GM15510 (cell line): Measurements from ENCODE around the gene ACAP3.

ENCODE experiments used
- POLR2A ChIP-seq: IDR thresholded peaks from 3 replicates; pipeline ENCODE4 v1.6.1; 2011; ENCODE audit warnings: borderline replicate concordance; ENCODE audit not compliant: insufficient read length; ENCODE audit errors: extremely low read depth

ACAP3 gene

DNA sequence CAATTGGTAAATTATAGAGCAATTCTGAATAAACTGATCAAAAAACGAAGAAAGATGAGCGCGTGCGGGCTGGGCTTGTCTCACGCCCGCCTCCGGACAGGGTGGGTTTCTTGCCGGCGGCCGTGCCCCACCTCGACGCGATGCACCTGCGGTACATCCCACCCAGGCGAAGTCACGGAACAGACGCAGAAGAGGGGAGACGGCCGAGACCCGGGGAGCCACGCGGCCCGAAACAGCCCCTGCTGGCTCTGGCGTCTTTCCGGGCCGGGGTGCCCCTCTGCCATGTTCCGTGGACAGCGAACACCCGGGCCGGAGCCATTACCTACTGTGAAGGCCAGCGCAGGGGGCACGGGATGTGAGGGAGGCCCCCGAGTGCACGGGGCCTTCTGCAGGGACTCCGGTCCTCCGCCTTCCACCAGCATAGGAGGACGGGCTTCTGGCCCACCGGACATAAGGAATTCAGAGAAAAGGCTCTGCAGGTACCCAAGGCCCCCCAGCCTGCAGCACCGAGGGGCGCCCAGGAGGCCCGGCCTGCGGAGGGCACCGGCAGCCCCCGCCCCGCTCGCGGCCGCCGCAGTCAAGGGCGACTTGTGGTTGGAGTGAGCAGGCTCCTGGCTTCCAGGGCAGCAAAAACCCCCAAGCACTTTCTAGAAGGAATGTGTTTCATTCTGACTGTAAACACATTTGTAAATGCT lies 53.6 kb downstream of the ACAP3 start:
- TF ChIP-seq POLR2A = no peak

DNA sequence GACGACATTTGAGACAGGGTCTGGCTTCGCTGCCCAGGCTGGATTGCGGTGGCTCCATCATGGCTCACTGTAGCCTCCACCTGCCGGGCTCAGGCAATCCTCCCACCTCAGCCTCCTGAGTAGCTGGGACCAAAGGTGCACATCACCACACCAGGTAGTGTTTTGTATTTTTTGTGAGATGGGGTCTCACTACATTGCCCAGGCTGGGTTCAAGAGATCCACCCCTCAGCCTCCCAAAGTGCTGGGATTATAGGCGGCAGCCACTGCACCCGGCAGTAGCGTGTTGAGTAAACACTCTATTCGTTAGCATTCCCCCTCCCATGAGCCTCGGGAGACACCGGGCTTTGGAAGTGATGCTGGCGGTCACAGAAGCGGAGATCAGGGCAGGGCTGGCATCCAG lies 54.4 kb downstream of the ACAP3 start:
- TF ChIP-seq POLR2A = no peak

DNA sequence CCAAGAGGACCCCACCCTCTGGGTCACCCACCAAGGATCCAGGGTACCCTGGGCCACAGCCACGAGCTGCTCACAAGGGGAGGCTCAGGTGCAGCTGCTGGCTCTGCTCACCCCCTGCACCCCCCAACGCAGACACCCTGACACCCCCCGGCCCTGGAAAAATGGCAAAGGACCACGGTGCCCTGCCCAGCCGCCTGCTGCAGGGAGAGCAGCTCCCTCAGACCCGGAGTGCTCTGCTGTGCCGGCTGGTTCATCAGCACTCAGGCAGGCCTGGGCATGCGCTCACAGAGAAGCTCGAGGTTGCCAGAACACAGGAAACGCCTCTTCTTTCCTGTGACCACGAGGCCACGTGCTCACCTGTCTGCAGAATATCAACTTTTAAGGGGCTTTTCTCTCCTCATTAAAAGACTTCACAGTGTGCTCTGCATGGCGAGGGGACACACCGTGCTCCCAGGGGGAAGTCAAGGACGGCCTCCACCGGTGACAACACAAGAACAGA lies 56.9 kb downstream of the ACAP3 start:
- TF ChIP-seq POLR2A = peak; percentile 56

DNA sequence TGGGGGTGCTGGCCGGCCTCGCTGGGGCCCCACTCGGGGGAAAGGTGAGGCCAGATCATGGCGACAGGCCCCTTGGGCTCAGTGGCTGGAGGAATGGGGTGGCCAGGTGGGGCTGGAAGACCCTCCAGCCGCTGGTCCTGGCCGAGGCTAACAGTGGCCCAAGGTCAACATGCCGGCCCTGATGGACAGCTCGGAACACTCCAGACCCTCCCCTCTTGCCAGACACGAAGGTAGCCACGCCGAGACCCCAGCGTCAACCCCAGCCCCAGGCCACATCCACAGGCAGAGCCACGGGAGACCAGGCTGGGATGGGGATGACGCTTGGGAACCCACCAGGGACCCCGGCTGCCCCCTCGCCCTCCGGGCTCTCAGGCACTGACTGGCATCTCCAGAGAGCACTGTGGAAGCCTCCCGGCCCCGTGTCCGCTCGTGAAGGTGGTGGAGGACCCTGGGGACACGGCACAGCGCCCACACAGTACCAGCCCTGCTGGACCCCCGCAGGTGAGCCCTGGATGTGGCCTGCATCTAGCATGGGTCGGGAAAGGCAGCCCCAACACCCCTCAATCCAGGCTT lies 60.3 kb downstream of the ACAP3 start:
- no peak for TF ChIP-seq POLR2A

DNA sequence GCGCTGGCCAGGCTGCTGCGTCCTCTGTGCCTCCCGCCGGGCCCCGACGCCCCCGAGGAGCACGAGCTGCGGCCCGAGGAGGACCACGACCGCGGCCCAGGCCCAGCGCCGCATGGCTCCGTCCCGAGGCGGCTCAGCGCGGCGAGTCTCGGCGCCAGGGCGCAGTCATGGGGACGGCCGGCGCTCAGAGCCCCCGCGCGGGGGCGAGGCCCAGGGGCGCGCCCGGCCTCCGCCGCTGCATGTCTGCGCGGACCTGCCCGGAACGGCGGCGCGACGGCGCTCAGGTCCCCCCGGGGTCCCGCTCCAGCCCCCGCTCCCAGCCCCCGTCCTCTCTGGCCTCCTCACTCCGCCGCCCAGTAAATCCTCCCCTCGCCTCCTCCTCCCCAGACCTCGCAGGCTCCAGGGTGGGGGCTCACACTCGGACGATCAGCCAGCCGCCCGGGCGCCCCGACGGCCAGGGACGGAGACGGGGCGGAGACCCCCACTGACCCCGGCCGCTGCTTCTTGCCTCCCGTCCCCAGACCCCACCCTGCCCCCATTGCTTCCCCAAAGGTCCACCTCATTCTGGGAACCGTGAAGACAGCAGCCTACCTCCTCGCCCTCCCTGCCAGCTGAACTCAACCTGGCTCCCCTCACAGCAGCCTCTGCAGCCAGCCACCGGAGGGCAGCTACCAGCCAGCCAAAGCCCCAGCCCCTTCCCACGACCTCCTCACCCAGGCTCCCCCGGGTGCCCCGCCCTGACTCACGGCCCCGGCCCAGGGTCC lies 61.0 kb downstream of the ACAP3 start, which contains the start of gene C1QTNF12:
Gene C1QTNF12, minus strand, starts transcription at position 146 of the 764 bp plus-strand sequence. Its CDS starts 32 bp downstream, at position 114.
- TF ChIP-seq POLR2A = no peak

DNA sequence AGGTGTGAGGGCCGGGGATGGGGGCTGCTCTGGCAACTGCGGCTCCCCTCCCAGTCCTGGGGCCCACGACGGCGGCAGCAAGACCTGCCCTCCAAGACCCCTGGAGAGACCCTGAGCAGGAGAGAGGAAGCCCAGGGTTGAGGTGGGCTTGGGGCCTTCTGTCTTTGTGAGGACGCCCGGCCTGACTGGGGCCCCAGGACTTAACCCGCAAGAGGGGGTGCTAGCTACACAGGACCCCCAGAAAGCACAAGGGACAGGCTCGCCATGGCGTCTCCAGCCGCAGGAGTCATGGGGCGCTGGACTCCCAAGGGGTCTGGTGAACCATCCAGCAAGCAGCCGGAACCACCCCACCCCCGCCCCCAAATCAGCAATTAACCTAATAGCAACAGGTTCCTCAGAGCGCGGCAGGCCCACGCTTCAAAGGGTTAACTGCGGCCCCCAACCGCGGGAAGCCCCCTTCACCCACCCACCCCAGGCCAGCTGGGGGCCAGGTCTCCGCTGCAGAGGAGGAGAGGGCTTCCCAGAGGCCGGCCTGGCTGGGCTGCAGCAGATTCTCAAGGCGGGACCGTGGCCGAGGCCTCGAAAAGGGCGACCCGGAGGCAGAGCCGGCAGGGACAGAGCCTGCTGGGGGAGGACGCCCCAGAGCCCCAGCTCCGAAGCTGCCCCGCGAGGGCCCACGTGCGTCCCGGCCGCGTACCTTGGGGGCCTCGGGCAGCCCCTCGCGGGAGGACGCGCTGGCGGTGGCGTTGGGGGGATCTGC lies 61.7 kb downstream of the ACAP3 start:
- TF ChIP-seq POLR2A = no peak

DNA sequence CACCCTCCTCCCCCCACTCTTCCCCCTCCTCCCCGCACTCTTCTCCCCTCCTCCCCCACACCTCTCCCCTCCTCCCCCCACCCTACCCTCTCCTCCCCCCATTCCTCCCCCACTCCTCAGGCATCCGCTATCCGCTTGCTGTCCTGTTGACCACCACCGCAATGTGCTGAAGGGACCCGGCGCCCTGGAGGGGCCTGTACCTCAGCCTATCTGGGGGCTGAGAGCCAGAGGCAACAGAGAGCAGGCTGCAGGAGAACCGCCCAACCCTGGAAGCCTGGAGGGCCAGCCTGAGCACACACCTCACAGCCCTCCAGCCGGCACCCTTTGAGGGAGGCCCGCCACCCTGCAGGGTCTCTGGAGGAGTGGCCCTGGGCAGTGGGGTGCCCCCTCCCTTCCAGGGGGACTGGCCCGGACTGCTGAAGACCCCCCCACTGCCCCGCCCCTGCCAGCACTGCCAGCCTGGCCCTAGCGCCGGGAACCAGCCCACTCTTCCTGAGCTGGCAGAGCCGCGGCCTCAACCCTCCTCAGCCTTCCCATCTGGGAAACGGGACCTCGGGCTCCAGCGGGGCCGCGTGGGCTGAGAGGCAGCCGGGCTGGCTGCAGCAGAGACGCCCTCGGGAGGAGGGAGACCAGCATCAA lies 62.4 kb downstream of the ACAP3 start:
- no peak for TF ChIP-seq POLR2A

DNA sequence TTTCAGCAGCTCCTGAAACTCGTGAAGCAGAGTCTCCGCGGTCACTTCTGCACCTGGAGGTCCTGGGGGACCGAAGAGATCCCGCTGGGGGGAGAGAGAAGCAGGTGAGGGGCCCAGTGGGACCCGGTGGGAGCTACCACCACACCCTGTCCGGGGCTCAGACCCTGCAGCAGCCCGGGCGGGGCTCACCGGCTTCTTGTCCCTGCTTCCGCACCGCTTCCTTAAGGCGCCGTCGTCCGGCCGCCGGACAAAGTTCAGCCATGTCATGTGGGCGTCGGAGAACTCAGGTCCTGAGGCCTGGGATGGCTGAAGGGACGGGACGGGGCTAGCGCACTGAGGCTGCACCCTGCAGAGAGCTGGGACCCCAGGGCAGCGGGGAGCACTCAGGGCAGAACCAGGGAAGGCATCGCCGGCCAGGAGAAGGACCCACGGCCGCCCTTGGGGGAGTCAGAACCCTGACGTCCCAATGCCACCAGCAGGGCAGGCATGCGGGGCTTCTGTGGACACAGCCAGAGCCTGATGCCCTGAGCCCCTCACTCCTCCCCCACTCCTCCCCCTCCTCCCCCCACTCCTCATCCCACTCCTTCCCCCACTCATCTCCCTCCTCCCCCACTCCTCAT lies 63.4 kb downstream of the ACAP3 start:
- TF ChIP-seq POLR2A = no peak

DNA sequence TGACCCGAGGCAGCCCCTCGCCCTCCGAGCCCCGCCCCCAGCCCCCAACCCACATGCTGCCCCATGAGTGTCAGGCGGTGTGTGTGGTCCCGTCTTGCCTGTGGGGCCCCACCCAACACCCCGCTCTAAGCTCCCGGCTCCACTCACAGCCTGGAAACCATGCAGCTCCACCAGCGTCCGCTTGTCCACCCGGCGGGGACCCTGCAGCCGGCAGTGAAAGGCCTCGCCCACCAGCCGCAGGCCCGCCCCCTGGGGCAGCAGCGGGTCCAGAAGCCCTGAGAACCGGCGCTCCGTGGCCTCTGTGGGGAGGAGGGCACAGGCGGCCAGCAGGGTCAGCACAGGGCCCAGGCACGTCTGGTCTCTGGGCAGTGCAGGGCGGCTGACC lies 63.9 kb downstream of the ACAP3 start:
- no peak for TF ChIP-seq POLR2A

DNA sequence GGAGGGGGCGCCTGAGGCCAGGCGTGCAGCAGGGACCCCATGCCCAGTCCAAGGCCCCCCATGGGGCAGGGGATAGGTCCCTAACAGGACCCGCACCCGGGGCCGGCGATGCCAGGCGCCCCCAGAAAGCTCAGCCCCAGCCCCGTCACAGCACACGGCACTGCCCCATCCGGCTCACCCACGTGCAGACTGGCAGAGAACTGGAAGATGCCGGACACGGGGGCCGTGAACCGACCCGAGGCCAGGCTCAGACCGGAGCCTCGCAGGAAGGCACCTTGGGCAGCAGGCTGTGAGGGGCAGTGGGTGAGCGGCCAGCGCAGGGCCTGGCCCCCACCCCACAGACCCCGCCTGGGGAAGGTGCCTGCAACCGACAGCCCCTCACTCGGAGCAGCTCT lies 64.5 kb downstream of the ACAP3 start:
- TF ChIP-seq POLR2A = no peak

DNA sequence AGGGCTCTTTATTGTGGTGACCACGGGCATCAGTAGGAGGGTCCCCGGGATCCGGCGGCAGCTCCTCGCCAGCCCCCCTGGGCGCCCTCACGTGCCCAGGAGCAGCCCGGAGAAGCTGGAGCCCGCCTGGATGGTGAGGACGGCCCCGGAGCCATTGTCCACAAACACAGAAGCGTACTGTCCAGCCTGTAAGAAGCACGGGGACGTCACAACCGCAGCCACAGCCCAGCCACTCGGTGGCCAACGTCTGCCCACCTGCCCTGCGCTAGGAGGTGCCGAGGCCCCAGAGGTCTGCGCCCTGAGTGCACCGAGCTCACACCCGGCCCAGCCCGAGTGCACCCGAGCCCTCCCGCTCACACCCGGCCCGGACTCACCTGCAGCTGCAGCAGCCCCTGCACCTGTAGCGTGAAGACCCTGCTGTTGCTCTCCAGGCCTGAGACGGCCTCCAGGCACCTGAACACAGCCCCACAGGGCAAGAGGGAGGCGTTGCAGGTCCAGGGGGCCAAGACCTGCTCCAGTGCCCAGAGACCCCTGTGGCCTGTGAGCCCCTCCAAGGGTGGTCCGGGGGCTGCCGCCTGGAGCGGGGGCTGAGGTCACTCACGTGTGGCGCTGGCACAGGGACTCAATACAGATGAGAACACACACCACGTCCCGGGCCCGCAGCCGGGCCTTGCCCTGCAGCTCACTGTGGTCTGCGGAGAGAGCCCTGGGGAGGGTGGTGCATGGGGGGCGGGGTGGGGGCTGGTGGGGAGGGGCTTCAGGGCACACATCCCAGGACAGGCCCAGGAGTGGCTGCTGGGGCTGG lies 65.1 kb downstream of the ACAP3 start:
- TF ChIP-seq POLR2A = no peak
